MCF 10A (cell line): ENCODE data around the gene STXBP1. TPM values are rescaled to one million over a fixed set of nuclear protein-coding genes. Genes with fewer than 3 reads are reported as not detected.

Source experiments
- BruUV-seq: library from RNA; stranded (reverse); fragments of 400-500 nt; replicated peaks from 2 replicates; lab custom pipeline; 2021; lab: Mats Ljungman, UMichigan
- CTCF ChIA-PET: fragments of 300-600 bp; sonication (Branson Sonifier 250); formaldehyde crosslinking; extraction: SDS; loops from one replicate; lab custom pipeline; 2021; ENCODE audit warnings: antibody characterized with exemption, inconsistent platforms; lab: Yijun Ruan, JAX
- POLR2A ChIA-PET: fragments of 300-600, 350-650 bp; sonication (Branson Sonifier 250); formaldehyde crosslinking; extraction: SDS; loops from one replicate; lab custom pipeline; 2020; ENCODE audit warnings: antibody characterized with exemption, inconsistent platforms; lab: Yijun Ruan, JAX
- DNase-seq: peaks from one replicate; pipeline ENCODE4 v3.0.0-alpha.2; 2018; ENCODE audit not compliant: unreplicated experiment
- H3K27ac Mint-ChIP-seq: one replicate; pipeline ENCODE4 v1.8.0; 2022; ENCODE audit warnings: mild to moderate bottlenecking, low read depth, mixed read lengths; ENCODE audit not compliant: unreplicated experiment
- H3K27me3 Mint-ChIP-seq: one replicate; pipeline ENCODE4 v1.8.0; 2022; ENCODE audit warnings: mixed read lengths; ENCODE audit not compliant: insufficient read depth, unreplicated experiment
- H3K36me3 Mint-ChIP-seq: one replicate; pipeline ENCODE4 v1.8.0; 2022; ENCODE audit warnings: mild to moderate bottlenecking, moderate library complexity, mixed read lengths; ENCODE audit not compliant: insufficient read depth, unreplicated experiment
- H3K4me1 Mint-ChIP-seq: one replicate; pipeline ENCODE4 v1.8.0; 2022; ENCODE audit warnings: mixed read lengths; ENCODE audit not compliant: insufficient read depth, unreplicated experiment
- H3K4me3 Mint-ChIP-seq: one replicate; pipeline ENCODE4 v1.8.0; 2022; ENCODE audit warnings: mild to moderate bottlenecking, moderate library complexity, mixed read lengths; ENCODE audit not compliant: unreplicated experiment
- H3K9me3 Mint-ChIP-seq: one replicate; pipeline ENCODE4 v1.8.0; 2022; ENCODE audit warnings: mixed read lengths; ENCODE audit not compliant: unreplicated experiment
- intact Hi-C: fragments of 100-400 bp; cut with micrococcal nuclease; formaldehyde crosslinking; loops from 2 replicates; pipeline ENCODE4 v1.14.1; 2022
- total RNA-seq: library from RNA; stranded (reverse); gene quantifications from 2 replicates; pipeline ENCODE4 v1.2.3, GENCODE V29; 2022
- TF ChIP-seq, protein P1 (sequence below): fragments of 200-600 bp; IDR thresholded peaks from one replicate; pipeline ENCODE4 v1.8.0; 2022; ENCODE audit warnings: antibody characterized with exemption, mild to moderate bottlenecking; ENCODE audit not compliant: unreplicated experiment

STXBP1 gene
- total RNA-seq, 1 experiment from 2014 or later: 20.0 TPM

DNA sequence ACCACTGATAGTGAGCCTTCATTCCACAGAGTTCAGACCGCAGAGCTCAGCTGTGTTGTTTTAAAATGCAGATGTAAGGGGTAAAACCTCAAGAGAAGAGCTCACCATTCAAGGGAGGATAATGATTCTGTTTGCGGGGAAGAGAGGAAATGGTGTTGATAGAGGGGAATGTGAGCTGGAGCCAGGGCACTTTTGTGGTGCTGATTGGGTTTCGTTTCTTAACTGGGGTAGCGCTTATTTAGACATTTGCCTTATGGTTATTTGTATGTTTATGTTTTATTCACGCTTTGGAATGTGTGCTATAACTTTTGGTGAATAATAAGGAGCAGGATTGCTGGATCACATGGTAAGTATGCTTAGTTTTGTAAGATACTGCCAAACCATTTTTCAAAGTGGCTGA lies 42.5 kb downstream of the STXBP1 start:
- H3K27me3 Mint-ChIP-seq: no peaks in the 10 kb centered on the region
- H3K36me3 Mint-ChIP-seq: peaks cover 13% of the 10 kb centered on the region
- no peaks in the 10 kb centered on the region for H3K9me3 Mint-ChIP-seq
- POLR2A ChIA-PET: no interaction called here
- no TSS peak for BruUV-seq
- CTCF ChIA-PET: no interaction called here
- intact Hi-C loops: no loop called here
- TF ChIP-seq, protein P1, sequence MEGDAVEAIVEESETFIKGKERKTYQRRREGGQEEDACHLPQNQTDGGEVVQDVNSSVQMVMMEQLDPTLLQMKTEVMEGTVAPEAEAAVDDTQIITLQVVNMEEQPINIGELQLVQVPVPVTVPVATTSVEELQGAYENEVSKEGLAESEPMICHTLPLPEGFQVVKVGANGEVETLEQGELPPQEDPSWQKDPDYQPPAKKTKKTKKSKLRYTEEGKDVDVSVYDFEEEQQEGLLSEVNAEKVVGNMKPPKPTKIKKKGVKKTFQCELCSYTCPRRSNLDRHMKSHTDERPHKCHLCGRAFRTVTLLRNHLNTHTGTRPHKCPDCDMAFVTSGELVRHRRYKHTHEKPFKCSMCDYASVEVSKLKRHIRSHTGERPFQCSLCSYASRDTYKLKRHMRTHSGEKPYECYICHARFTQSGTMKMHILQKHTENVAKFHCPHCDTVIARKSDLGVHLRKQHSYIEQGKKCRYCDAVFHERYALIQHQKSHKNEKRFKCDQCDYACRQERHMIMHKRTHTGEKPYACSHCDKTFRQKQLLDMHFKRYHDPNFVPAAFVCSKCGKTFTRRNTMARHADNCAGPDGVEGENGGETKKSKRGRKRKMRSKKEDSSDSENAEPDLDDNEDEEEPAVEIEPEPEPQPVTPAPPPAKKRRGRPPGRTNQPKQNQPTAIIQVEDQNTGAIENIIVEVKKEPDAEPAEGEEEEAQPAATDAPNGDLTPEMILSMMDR: no peak
- no peak overlapping the region for H3K4me3 Mint-ChIP-seq
- no peak for DNase-seq
- no peak overlapping the region for H3K27ac Mint-ChIP-seq
- no peaks in the 10 kb centered on the region for H3K4me1 Mint-ChIP-seq

DNA sequence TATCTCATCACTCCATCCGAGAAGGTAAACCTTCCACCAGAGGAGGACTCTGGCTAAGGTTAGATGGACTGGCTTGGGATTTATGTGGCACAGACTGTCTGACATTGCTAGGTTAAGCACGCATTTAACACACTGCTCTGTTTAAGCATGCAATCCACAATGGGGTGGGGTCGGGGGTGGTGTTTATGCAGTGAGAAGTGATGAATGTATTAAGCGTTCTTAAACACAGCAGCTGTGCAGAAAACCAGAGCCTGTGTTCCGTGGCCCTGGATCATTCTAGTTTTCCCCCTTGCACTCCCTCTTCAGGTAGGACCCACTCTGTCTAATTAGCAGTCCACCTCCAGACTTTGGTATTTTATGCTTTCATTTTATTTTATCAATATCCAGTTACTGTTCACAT lies 46.4 kb downstream of the STXBP1 start:
- BruUV-seq: no TSS peak
- no peaks in the 10 kb centered on the region for H3K27me3 Mint-ChIP-seq
- intact Hi-C loops: no loop called here
- no peak for DNase-seq
- peaks cover 25% of the 10 kb centered on the region for H3K36me3 Mint-ChIP-seq
- no peak overlapping the region for H3K4me3 Mint-ChIP-seq
- POLR2A ChIA-PET: no interaction called here
- CTCF ChIA-PET: no interaction called here
- TF ChIP-seq, protein P1: no peak
- H3K4me1 Mint-ChIP-seq: no peaks in the 10 kb centered on the region
- H3K27ac Mint-ChIP-seq: no peak overlapping the region
- no peaks in the 10 kb centered on the region for H3K9me3 Mint-ChIP-seq

DNA sequence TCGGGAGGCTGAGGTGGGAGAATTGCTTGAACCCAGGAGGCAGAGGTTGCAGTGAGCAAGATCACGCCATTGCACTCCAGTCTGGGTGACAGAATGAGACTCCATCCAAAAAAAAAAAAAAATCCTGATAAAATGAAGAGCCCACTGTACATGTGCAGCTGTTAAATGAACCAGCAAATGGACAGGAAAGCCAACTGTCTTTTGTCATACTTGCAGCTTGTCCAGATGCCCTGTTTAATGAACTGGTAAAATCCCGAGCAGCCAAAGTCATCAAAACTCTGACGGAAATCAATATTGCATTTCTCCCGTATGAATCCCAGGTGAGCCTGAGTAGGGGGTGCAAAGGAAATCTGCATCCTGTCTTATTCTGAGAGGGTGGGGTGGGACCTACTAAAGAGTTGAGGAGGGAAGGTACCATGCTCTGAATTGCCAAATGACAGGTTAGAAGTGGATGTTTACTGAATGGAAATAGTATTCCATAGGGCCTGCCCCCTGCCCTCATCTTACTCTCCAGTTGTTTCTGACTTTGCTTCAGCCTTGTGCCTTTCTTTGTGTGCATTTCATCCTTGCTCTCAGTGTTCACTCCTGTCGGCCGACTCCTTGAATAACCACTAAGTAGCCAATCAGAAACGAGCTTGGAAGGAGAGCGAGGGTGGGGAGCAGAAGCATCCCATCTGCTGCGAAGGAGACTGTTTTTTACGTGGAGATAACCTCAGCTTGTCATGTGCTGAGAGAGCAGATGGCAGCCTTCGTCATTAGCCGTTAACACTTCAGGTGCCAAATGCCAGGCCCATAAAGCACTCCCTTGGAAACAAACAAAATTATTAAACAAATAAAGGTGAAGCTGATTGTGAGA lies 49.0 kb downstream of the STXBP1 start:
- H3K4me1 Mint-ChIP-seq: no peaks in the 10 kb centered on the region
- DNase-seq: no peak
- H3K4me3 Mint-ChIP-seq: no peak overlapping the region
- no TSS peak for BruUV-seq
- peaks cover 25% of the 10 kb centered on the region for H3K36me3 Mint-ChIP-seq
- CTCF ChIA-PET: no interaction called here
- TF ChIP-seq, protein P1: no peak
- intact Hi-C loops: no loop called here
- no peak overlapping the region for H3K27ac Mint-ChIP-seq
- no peaks in the 10 kb centered on the region for H3K9me3 Mint-ChIP-seq
- no peaks in the 10 kb centered on the region for H3K27me3 Mint-ChIP-seq
- POLR2A ChIA-PET: no interaction called here

DNA sequence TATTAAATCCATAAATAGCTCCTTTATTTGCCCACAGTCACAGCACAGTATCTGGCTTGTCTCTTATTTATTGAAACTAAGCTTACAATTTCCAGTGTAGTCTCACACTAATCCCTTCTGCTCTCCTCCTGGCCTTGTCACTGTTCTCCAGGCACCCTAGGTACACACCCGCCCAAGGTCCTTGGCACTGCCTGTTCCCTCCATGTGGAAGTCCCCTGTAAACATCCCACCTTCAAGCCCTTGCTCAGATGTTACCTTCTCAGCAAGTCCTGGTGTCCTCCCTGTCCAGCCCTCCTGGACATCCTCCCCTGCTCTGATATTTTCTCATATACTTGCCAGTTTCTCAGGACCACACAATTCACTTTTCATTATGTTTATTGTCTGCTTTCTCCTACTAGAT lies 50.5 kb downstream of the STXBP1 start:
- POLR2A ChIA-PET: no interaction called here
- CTCF ChIA-PET: no interaction called here

More for the DNA sequence above, 50.5 kb downstream of the STXBP1 start:
- intact Hi-C loops: no loop called here
- no peak for DNase-seq
- TF ChIP-seq, protein P1: no peak
- Mint-ChIP-seq H3K9me3 (no peaks in the 10 kb centered on the region), H3K27me3 (no peaks in the 10 kb centered on the region), H3K4me1 (no peaks in the 10 kb centered on the region), H3K27ac (peak overlapping the region; percentile 50), H3K36me3 (peaks cover 27% of the 10 kb centered on the region), H3K4me3 (no peak overlapping the region)
- no TSS peak for BruUV-seq
